GOT3 (cell line): Measurements from ENCODE around the gene TK1.
A peak's percentile ranks its signal among the peaks of the same experiment; 100 is the strongest.

ENCODE experiments used
- DNase-seq: peaks from one replicate; lab custom pipeline; 2025; ENCODE audit warnings: mixed read lengths; lab: John Stamatoyannopoulos, UW

The TK1 gene

GRCh38 chr17:78219396-78220150 lies 32.7 kb upstream of the TK1 start:
- DNase-seq: no peak

DNA sequence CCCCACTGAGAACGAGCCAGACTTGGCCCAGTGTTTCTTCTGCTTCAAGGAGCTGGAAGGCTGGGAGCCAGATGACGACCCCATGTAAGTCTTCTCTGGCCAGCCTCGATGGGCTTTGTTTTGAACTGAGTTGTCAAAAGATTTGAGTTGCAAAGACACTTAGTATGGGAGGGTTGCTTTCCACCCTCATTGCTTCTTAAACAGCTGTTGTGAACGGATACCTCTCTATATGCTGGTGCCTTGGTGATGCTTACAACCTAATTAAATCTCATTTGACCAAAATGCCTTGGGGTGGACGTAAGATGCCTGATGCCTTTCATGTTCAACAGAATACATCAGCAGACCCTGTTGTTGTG lies 27.8 kb upstream of the TK1 start:
- no peak for DNase-seq

DNA sequence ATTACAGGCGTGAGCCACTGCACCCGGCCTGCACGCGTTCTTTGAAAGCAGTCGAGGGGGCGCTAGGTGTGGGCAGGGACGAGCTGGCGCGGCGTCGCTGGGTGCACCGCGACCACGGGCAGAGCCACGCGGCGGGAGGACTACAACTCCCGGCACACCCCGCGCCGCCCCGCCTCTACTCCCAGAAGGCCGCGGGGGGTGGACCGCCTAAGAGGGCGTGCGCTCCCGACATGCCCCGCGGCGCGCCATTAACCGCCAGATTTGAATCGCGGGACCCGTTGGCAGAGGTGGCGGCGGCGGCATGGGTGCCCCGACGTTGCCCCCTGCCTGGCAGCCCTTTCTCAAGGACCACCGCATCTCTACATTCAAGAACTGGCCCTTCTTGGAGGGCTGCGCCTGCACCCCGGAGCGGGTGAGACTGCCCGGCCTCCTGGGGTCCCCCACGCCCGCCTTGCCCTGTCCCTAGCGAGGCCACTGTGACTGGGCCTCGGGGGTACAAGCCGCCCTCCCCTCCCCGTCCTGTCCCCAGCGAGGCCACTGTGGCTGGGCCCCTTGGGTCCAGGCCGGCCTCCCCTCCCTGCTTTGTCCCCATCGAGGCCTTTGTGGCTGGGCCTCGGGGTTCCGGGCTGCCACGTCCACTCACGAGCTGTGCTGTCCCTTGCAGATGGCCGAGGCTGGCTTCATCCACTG lies 27.3 kb upstream of the TK1 start, which contains the start of gene BIRC5:
BIRC5 (plus strand) TSS at position 238 of the 690 bp plus-strand sequence; CDS start at position 302, 64 bp downstream.
- DNase-seq: peak; percentile 39

- DNase-seq: no peak
These were observed 24.2 kb upstream of the TK1 start for GRCh38 chr17:78211032-78211431.

GRCh38 chr17:78210111-78210510 lies 23.3 kb upstream of the TK1 start:
- DNase-seq: no peak

DNA sequence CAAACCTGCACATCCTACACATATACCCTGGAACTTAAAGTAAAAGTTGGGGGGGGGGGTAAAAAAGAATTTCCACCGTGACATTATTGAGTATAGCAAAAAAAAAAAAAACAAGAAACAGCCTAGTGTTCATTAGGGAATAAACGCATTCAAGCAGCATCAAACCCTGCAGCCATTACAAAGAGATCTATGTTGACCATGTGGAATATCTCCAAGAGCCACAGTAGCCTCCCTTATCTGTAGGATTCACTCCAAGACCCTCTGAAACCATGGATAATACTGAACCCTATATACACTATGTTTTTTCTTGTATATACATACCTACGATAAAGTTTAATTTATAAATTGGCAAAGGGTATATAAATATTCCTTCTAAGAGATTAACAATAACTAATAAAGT lies 21.6 kb upstream of the TK1 start:
- no peak for DNase-seq

GRCh38 chr17:78206298-78206697 lies 19.4 kb upstream of the TK1 start:
- no peak for DNase-seq

DNA sequence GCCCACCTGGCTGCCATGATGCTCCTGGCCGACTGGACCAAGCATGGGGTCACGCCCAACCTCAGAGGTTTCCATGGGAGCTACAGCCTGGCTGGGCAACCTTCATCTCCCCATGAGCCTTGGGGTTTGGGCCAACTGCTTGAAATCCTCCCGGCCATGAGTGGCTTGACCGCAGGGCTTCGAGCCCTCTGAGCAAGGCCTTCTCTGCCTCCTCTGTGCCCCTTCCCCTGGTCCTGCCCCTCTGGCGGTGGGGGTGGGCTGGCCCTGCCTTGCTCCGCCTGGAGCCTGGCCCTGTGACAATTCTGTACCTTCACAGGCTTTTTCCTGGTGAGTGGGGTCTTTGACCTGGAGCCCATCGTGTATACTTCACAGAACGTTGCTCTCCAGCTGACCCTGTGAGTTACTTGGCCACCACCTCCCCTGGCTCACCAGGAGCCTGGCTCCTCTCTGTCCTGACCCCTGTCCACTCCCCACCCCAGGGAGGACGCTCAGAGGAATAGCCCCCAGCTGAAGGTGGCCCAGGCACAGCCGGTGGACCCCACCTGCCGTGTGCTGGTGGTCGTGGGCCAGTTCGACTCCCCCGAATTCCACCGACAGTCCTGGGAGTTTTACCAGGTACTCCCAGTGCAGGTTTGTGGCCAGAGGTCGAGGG lies 18.4 kb upstream of the TK1 start:
- DNase-seq: no peak

- no peak for DNase-seq
These were observed 17.7 kb upstream of the TK1 start for GRCh38 chr17:78204387-78205123.

GRCh38 chr17:78202666-78203065 lies 15.8 kb upstream of the TK1 start:
- DNase-seq: no peak

DNA sequence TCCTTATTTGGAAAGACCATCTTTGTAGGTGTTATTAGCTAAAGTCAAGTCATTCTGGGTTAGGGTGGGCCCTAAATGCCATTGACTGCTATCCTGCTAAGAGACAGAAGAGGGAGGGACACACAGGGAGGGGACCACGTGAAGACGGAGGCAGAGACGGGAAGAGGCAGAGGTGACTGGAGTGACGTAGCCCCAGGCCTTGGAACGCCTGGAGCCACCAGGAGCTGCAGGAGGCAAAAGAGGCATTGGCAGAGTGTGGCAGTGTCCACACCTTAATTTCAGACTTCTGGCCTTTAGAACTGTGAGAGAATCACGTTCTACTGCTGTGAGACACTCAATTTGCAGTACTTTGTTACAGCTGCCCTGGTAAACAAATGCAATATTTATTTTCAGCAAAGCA lies 13.6 kb upstream of the TK1 start:
- no peak for DNase-seq

- no peak for DNase-seq
These were observed 10.4 kb upstream of the TK1 start for GRCh38 chr17:78197147-78197832.

GRCh38 chr17:78196716-78197115 lies 9.9 kb upstream of the TK1 start:
- no peak for DNase-seq

- no peak for DNase-seq
These were observed 716 bp downstream of the TK1 start for GRCh38 chr17:78185981-78186691.

- no peak for DNase-seq
These were observed 2.0 kb downstream of the TK1 start for GRCh38 chr17:78184868-78185267.

GRCh38 chr17:78184351-78184750 lies 2.5 kb downstream of the TK1 start:
- no peak for DNase-seq

DNA sequence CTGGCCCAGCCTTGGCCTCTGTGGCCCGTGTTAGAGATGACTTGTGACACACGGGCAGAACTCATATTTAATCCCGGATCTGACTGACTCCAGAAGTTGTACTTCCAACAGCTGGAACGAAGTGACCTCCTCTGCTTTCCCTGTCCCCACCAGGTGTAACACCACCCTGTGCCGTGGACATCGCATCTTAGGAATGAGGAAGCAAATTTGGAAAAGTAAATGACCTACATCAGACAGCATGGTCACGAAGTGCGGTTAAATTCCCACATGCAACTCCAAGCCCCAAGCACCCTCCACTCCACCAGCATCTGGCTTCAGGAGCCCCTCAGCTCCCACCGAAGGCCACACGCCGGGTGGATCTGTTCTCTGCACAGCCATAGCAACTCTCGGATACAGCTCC lies 2.9 kb downstream of the TK1 start:
- no peak for DNase-seq

DNA sequence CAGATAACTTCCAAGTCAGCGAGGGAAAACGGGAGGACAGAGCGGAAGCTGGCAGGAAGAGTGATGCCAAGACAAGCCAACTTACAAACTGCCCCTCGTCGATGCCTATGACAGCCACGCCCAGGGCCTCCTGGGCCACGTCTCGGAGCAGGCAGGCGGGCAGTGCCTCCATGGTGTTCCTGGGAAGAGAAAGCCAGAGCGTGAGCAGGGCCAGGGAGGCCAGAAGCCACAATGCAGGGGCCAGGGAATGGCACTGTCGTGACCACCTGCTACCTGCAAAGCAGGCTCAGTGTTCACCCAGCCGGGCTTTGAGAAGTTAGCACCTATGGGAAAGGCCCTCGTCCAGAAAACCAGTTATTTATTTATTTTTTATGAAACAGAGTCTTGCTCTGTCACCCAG lies 4.3 kb downstream of the TK1 start:
- no peak for DNase-seq

GRCh38 chr17:78180508-78180907 lies 6.3 kb downstream of the TK1 start:
- DNase-seq: no peak

- DNase-seq: no peak
These were observed 6.8 kb downstream of the TK1 start for GRCh38 chr17:78180083-78180482.

DNA sequence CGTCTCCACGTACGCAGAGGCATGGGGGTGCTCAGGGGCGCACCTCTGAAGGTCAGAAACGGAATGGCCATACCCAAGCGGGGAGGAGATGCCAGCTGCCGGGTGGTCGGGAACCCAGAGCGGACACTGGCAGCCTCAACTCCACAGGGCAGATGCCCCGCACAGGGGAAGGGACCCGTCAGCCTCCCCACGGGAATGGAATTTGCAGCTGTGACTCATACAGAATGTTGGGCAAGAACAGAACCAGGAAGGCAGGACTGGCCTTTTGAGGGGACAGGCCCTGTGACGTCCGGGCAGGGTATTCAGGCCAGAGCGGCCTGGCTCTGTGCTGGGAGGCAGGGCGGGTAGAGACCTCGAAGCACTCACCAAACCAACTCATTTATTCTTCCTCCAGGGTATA lies 7.5 kb downstream of the TK1 start:
- DNase-seq: no peak
